NOMO-1 treated with dmso at 0.1 percent for 144 hours (cell line): ENCODE data around the gene HOXD3.

Experiments
- DNase-seq: peaks from one replicate; lab custom pipeline; 2025; ENCODE audit not compliant: unreplicated experiment; lab: John Stamatoyannopoulos, UW

The HOXD3 gene

DNA sequence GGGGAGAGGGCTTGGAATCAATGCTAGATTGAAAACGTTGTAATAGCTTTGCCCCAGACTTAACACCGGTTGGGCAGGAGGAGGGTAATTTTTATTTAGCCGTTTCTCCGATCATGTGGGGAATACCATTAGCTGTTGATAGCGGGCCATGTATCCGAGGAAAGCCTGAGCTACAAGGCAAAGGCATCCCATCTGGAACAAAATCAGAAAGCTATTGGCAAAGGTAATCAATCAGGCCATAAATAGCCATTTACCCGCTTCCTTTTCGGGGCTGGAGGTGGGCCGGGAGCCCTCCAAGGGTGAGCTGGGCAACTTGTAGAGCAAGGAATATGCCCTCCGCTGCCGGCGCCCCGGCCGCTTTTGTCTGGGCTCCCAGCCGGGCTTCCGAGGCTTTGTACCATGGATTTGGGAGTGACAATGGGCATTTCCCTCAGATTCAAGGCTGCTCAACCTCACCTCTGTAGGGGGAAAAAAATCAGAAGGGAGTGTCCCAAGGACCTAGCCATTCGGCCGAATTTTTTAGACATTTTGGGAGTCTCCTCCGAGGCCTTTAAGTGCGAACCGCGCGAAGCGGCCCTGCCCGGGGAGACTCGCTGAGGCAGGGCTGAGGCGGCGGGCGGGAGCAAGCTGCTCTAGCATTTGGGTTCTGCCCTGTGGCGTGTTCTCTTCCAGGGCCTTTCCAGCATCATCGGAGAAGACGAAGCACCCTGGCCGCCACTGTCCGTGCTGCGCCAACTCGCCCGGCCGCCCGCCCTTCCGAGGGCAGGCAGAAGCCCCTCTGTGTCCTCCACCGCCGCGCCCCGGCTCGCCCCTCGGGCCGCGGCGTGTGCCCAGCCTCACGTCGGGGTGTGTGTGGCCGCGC, 35.7 kb upstream of the HOXD3 start:
- no peak for DNase-seq

DNA sequence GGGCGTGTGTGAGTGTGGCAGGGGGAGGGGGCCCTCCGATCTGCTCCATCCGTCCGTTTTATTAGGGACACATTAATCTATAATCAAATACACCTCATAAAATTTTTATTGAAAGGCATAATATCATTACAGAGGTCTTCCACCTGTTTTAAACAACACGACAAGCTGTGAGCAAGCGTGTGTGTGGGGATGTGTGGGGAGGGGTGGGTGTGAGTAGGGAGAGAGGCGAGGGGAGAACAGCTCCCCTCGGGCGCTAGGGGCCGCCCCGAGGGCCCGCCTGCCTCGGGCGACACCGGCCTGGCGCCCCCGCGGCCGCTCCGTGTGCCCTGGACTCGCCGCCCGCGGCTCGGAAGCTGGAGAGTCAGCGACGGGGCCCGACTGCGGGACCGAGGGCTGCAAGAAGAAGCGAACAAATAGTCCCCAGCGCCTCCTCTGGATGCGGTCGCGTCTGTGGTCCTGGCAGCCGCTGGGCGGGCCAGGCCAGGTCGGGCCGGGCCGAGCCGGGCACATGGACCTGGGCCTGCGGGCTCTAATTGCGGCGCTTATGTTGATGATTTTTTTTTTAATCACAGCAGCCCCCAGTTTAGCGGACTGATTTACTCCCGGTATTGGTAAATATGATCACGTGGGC, 34.9 kb upstream of the HOXD3 start:
- DNase-seq: no peak

DNA sequence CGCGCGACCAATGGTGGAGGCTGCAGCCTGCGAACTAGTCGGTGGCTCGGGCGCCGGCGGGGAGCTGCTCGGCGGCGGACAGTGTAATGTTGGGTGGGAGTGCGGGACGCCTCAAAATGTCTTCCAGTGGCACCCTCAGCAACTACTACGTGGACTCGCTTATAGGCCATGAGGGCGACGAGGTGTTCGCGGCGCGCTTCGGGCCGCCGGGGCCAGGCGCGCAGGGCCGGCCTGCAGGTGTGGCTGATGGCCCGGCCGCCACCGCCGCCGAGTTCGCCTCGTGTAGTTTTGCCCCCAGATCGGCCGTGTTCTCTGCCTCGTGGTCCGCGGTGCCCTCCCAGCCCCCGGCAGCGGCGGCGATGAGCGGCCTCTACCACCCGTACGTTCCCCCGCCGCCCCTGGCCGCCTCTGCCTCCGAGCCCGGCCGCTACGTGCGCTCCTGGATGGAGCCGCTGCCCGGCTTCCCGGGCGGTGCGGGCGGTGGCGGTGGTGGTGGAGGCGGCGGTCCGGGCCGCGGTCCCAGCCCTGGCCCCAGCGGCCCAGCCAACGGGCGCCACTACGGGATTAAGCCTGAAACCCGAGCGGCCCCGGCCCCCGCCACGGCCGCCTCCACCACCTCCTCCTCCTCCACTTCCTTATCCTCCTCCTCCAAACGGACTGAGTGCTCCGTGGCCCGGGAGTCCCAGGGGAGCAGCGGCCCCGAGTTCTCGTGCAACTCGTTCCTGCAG, 34.3 kb upstream of the HOXD3 start, which contains the start of gene HOXD9:
Gene HOXD9, plus strand, starts transcription at position 37 of the 728 bp plus-strand sequence. Its CDS starts 50 bp downstream, at position 87.
- no peak for DNase-seq

DNA sequence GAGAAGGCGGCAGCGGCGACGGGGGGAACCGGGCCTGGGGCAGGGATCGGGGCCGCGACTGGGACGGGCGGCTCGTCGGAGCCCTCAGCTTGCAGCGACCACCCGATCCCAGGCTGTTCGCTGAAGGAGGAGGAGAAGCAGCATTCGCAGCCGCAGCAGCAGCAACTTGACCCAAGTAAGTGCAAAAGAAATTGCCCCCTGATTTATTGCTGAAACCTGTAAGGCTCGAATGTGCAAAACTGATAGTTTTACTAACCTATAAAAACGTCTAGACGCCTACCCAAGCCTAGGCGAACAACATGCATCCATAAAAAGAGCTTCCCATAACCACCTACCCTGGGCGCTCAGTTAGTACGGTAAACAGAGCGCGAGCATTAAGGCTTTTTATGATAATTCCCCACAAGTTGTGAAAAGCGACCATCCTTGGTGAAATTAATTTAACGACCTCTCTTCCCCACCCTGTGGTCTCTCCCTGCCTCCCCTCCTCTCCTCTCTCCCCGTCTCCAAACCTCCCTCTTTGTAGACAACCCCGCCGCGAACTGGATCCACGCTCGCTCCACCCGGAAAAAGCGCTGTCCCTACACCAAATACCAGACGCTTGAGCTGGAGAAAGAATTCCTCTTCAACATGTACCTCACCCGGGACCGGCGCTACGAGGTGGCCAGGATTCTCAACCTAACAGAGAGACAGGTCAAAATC, 33.5 kb upstream of the HOXD3 start:
- no peak for DNase-seq

DNA sequence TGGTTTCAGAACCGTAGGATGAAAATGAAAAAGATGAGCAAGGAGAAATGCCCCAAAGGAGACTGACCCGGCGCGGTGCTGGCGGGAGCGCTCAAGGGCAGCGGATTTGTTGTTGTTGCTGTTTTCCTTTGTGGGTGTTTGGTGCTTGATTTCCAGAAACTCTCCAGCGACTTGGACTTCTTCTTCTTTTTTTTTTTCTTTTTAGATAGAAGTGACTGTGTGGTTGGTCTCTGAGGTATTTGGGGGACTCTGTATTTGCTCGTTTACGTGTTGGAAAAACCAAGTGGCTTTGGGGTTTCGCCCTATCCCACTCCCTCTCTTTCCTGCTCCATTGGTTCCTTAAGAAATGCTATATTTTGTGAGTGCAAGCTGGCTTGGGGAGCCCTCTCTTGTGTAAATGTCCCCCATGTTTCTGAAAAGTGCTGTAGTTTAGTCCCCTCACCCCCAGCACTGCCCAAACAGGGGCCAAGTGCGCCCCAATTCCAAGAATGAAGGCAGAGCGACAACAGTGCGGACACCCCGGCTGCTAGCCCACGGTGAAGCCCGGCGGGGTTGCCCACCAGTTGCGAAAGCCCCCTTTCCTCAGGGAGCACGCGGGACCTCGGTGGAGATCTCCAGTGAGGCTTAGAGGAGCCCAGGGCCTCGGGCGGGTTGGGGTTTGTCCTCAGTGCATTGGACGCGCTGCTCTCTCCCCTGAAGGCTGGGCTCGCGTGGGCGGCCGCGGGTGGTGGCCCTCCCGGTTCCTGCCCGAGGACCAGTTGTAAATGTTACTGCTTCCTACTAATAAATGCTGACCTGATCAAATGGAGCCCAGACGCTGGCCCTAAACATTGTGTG, 32.8 kb upstream of the HOXD3 start:
- DNase-seq: no peak

DNA sequence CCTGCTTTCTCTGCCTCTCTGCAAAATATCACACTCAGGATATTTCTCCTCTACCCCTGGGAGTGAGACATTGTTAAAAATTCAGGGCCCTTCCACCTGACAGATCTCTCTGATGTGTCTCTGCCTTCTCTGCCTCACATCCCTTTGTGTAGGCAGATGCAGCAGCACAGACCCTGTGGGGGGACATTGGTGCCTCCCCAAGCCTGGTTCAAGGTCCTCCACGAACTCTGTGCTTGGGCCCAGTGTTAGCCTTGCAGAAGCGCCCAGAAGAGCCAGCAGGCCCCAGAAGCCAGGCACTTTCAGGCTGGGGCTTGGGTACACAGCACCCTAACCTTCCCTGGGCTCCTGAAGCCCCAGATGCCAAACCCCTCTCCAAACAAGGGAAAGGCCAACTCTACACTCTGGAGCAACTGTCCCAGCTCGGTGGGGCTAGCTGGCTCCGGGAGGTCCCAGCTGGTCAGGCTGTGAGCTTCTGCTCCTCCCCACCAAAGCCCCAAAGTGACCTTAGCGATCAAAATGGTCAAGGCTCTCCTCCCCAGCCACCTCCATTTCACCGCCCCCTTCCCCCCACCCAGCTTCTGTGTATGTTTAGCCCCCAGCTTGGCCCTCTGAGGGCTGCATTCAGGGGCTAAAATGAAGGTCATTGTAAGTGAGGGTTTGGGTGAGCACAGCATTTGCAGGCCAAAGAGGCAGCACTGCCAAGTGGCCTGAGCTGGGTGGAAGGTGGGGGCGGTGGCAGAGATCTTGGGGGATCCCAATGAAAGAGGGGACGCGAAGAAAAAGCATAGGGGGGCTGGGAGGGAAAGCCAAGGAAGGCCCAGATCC, 31.9 kb upstream of the HOXD3 start:
- DNase-seq: no peak

DNA sequence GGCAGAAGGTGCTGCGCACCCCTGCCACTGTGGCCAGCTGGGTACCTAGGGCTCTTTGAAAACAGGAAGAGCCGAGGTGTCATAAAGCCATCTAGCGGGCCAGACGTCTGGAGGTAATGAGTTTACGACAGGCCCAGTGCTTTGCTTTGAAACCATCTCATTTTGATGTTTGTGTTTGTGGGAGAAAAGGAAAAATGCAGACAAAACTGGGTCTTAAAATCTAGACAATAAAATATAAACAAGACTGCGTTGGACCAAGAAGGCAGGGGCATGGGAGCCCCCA, 31.4 kb upstream of the HOXD3 start:
- DNase-seq: no peak

DNA sequence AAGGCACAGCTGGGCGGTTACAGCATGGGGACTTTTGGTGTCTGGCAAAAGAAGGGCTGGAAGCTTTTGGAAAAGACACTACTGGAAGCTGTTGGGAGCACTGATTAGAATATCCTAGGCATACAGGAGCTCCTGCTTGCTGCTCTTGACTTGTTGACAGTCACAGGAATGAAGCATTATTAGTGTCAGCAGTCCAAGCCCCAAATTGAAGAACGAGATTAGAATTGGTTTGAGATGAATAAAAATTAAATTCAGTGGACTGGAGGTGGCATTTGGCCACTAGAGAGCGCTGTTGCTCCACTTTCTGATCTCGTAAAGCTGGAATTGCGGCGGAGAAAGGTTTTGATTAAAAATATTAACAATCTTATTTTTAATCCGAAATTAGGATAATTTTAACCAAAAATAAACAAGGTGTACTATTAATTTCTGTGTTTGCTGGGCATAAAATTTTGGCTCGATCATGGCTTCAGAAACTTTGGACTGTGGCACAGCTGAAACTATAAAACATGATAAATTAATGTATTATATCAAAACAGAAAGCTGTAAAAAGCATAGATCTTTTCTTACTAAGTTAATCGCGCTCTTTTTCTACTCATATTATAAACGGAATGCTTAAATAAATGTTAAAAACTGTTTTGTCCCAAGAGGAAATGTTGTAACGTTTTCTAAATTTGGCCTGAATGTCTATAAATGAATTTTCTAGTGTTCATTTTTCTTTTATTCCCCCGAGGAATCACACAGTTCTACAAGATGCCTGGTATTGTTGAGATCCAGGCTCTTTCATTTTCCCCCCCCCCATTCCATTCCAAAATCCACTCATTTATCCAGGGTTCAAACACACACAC, 30.0 kb upstream of the HOXD3 start:
- DNase-seq: no peak

DNA sequence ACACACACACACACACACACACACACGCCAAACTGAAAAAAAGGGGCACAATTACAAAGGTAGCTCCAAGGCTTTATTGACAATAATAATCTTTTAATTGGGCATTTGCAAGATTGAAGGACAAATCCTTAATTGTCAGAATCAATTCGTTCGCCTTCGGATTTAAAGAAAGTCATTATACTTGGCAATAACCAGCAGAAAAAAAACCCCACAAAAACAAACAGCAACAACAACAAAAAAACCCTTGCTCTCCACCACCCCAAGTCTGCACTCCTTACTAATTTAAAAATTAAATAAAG, 29.4 kb upstream of the HOXD3 start:
- no peak for DNase-seq

DNA sequence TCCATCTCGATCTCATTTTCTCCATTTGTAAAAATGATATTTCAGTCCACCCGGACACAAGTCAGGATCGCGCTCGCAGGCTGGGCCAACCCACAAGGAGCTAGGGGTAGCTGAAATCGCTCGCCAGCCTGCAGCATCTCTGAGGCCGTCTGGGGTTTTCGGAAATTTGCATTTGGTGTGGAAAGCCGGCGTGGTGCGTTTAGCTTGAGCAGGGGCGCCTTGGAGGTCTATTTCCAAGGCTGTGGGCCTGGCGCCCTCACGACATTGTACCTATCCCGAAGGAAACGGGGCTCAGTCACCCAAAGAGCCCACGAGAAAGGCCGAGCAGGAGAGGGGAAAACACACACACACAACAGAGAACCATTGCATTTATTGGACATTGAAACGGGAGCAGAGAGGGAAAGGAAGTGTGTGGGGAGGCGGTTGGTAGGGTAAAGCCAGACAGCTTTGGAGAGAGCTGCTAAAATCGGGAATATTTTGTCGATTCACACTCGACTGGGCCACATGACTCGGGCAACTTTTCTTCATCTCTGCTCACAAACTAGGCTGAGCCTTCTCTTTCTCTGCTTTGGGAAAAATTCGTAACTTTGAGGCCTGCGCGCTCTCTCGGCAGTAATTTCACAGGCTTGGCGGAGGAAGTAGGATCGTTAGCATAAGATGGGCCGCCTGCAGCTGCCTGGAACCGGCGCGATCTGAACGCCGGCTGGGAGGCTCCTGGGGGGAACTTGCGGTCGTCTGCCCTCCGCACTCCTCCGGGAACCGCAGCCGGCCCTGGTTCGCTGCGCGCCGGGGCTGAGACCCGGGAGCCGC, 28.7 kb upstream of the HOXD3 start:
- no peak for DNase-seq

DNA sequence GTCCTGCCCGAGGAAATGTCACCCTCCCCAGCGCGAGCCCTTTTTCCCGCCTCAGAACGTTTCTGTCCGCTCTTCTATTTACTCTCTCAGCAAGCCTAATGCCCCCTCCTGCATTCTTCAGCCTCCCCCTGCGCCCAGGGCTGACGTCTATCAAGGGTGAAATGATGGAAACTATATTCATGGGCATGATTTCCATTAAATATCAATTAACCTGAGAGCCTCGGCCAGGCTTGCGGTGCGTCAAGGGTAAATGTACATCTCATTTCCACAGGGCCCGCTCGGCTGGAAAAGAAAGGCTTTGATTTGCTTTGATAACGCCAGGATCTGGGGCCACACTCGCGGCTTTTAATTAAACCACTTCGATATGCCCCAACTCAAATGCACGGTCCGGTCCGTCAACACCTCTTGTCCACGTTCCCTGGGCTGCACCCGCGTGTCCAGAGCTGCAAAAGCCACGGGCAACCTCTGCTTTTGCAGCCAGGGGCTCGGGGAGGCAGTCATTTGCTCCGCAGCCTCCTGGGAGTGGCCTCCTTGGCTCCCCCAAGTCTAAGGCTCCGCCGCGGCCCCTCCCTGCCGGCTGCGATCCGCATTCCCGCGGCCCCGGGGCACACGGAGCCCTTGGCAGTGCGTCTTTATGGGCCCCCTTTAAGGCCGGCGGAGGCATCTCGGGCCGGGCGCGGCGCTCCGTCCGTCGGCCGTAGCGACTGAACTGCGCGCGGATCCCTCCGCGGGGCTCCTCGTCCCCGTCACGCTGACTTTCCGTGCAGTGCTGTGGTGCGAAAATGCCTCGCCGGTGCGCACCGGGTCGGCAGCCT, 27.9 kb upstream of the HOXD3 start, which contains the start of gene HOXD8:
Gene HOXD8, plus strand, starts transcription at position 724 of the 815 bp plus-strand sequence. CDS start 662 bp downstream, outside the sequence.
- DNase-seq: no peak

DNA sequence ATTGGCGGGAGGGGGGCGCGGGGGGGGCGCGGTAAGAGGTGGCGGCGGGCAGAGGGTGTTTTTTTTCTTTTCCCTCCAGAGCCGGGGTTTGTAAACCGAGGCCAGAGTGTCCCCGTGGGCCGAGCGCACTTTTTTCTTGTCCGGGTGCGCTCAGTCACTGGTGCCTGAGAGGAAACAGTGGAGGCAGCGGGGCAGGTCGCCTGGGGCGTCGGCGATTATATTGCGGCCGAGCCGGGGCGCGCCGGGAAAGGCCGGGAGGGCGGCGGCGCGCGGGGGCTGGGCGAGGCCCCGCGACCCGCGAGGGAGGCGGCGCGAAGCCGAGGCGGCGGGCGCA, 27.3 kb upstream of the HOXD3 start:
- no peak for DNase-seq

DNA sequence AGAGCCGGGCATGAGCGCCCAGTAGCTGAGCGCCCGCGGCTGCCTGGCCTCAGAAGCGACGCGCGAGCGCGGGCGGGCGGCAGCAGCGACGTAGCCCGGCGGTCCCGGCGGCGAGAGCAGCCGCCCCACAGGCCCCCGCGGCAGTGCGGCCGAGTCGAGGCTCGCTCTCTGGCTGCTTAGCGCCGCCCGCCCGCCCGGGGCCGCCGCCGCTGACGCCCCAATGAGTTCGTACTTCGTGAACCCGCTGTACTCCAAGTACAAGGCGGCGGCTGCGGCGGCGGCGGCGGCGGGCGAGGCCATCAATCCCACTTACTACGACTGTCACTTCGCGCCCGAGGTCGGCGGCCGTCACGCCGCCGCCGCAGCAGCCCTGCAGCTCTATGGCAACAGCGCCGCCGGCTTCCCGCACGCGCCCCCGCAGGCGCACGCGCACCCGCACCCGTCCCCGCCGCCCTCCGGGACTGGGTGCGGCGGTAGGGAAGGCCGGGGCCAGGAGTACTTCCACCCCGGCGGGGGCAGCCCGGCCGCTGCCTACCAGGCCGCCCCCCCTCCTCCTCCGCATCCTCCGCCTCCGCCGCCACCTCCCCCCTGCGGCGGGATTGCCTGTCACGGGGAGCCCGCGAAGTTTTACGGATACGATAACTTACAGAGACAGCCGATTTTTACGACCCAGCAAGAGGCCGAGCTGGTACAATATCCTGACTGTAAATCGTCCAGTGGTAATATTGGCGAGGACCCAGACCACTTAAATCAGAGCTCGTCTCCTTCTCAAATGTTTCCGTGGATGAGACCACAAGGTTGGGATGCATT, 26.8 kb upstream of the HOXD3 start:
- DNase-seq: no peak

DNA sequence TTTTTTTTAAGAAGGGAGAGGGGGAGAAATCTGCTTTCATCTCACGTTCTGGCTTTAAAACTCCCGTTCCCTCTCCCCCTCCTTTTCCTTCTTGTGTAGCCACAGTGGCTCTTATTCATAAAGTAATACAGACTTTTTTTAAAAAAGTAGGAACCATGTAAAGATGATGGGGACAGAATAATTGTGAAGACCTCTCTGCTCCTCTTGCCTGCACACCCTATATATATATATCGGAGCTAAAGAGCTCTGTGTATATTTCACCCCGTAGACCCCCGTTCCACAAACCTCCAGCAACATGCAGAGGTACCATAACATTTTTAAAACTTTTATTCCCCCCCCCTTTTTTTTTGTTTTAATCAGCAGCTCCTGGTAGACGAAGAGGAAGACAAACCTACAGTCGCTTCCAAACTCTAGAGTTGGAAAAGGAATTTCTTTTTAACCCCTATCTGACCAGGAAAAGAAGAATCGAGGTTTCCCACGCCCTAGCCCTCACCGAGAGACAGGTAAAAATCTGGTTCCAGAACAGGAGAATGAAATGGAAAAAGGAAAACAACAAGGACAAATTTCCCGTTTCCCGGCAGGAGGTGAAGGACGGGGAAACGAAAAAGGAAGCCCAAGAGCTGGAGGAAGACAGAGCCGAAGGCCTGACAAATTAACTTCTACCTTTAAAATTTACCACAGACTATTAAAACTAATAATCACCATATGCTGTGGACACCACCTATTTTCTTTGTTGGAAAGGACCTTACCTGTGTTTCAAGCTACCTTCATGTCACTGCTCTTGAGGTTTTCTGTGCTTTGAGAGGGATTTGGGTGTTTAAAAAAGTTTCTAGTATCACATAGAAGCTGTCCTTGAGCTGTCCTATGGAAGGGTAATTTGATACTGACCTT, 25.9 kb upstream of the HOXD3 start:
- no peak for DNase-seq

DNA sequence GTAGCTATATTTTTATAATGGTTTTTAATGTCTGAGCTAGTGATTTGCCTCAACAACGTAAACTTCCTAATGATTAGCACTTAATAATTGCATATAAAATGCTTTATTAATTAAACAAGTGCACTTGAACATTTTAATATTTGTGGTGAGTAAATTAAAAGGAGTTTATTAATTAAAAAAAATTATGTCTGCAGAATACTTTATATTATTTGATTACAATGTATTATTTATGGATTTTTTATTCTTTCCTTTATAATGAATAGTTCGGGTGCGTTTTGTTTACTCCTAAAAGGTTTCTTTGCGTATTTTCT, 25.3 kb upstream of the HOXD3 start:
- no peak for DNase-seq
